Kidney (tissue), 14 donors: ENCODE measurements around the gene TCIRG1. TPM values are rescaled to one million over a fixed set of nuclear protein-coding genes. Genes with fewer than 3 reads are reported as not detected.

Experiments used
- DNase-seq, 5 donors: peaks; one replicate each; pipeline ENCODE4 v3.0.0-alpha.2; 2013 to 2020
- FAIRE-seq: peaks from 2 replicates; lab custom pipeline; 2012; peaks lifted over from hg19 to GRCh38; lab: Jason Lieb, UNC
- H3K27ac ChIP-seq, 2 donors: one replicate each; pipeline ENCODE4 v1.7.0; 2013; ENCODE audit warnings: low read depth in 2 of 2, low read length in 2 of 2, inconsistent platforms in 1 of 2
- H3K27me3 ChIP-seq: one replicate; pipeline ENCODE4 v1.7.1; 2013; ENCODE audit warnings: low read length, inconsistent platforms; ENCODE audit not compliant: control insufficient read depth, insufficient read depth
- H3K36me3 ChIP-seq, 3 donors: one replicate each; pipeline versions ENCODE4 v1.7.0 to v1.7.1; 2013; ENCODE audit warnings: low read length in 3 of 3, control low read depth in 1 of 3, inconsistent platforms in 1 of 3; ENCODE audit not compliant: insufficient read depth in 3 of 3, control insufficient read depth in 2 of 3
- H3K4me1 ChIP-seq, 3 donors: one replicate each; pipeline versions ENCODE4 v1.7.0 to v1.7.1; 2013; ENCODE audit warnings: low read length in 3 of 3, inconsistent platforms in 1 of 3, low read depth in 1 of 3; ENCODE audit not compliant: control insufficient read depth in 2 of 3, insufficient read depth in 2 of 3
- H3K4me3 ChIP-seq, 3 donors: one replicate each; pipeline versions ENCODE4 v1.7.0 to v1.8.1; 2013; ENCODE audit warnings: low read length in 3 of 3, control low read depth in 1 of 3, inconsistent platforms in 1 of 3
- H3K9ac ChIP-seq, 3 donors: one replicate each; pipeline versions ENCODE4 v1.7.0 to v1.7.1; 2013; ENCODE audit warnings: low read length in 3 of 3, control low read depth in 1 of 3, inconsistent platforms in 1 of 3
- H3K9me3 ChIP-seq, 3 donors: one replicate each; pipeline versions ENCODE4 v1.7.0 to v1.7.1; 2013; ENCODE audit warnings: low read length in 3 of 3, control low read depth in 1 of 3, inconsistent platforms in 1 of 3; ENCODE audit not compliant: control insufficient read depth in 2 of 3, insufficient read depth in 1 of 3
- CTCF ChIP-seq: IDR thresholded peaks from 3 replicates; pipeline ENCODE4 v1.5.1; 2012; ENCODE audit warnings: mild to moderate bottlenecking, moderate library complexity, borderline replicate concordance; ENCODE audit not compliant: insufficient read depth; ENCODE audit errors: extremely low read depth
- intact Hi-C: fragments of 100-400 bp; cut with DNase I; formaldehyde crosslinking; loops from one replicate; pipeline ENCODE4 v1.11.1; 2022
- polyA plus RNA-seq: library from polyadenylated mRNA; stranded (reverse); fragments of 350-450 nt; fragmentation: Illumina TruSeq; extraction: RNeasy Lipid Tissue Mini Kit (QIAGEN cat#74804); gene quantifications from one replicate; pipeline ENCODE4 v1.2.3, GENCODE V29; 2014; ENCODE audit warnings: low read depth, low replicate concordance; ENCODE audit not compliant: insufficient read depth
- total RNA-seq: library from RNA; stranded (reverse); fragmentation: NEBNext Ultra II Directional; extraction: Animal tissue kit (Norgen Biotek cat#: 25700); gene quantifications from one replicate; pipeline ENCODE4 v1.2.1, GENCODE V29; 2021
- donor health status: control.
- donor health status: control.
- donor health status: control.
- donor health status: control.
- donor health status: control.
- donor health status: DM: yes; HTN: yes; CAD: no.
- donor health status: Normal renal cell carcinoma (clear cell type).

TCIRG1 gene
- total and polyA plus RNA-seq, 2 donors from 2014 or later = 36.3 to 97.1 TPM

GRCh38 chr11:68032003-68032402, 6.8 kb upstream of the TCIRG1 start:
- Histone ChIP-seq H3K4me3 (peak overlapping the region in 2 of 3 donors; percentile 20 to 96), H3K36me3 (peaks cover 0 to 7% (median 3%) of the 10 kb centered on the region in 3 donors), H3K9ac (peak overlapping the region in 2 of 3 donors; percentile 37 to 99), H3K27me3 (no peaks in the 10 kb centered on the region), H3K27ac (no peak overlapping the region), H3K9me3 (no peaks in the 10 kb centered on the region), H3K4me1 (peaks cover 0 to 26% (median 10%) of the 10 kb centered on the region in 3 donors)
- intact Hi-C loops = no loop called here
- FAIRE-seq (no peak), DNase-seq (no peak)
- TF ChIP-seq CTCF = no peak

- no peak for FAIRE-seq
- H3K9me3 ChIP-seq = no peaks in the 10 kb centered on the region
- H3K9ac ChIP-seq = no peak overlapping the region
- no peak for TF ChIP-seq CTCF
- no peak overlapping the region for H3K4me3 ChIP-seq
- H3K4me1 ChIP-seq = peaks cover 0 to 38% (median 15%) of the 10 kb centered on the region in 3 donors
- H3K27me3 ChIP-seq = no peaks in the 10 kb centered on the region
- DNase-seq = no peak
- no peak overlapping the region for H3K27ac ChIP-seq
- H3K36me3 ChIP-seq = peaks cover 0 to 7% (median 3%) of the 10 kb centered on the region in 3 donors
- intact Hi-C loops = no loop called here
Measured at GRCh38 chr11:68032997-68033707, 5.7 kb upstream of the TCIRG1 start.

GRCh38 chr11:68033708-68034045, 5.1 kb upstream of the TCIRG1 start:
- H3K9me3 ChIP-seq = no peaks in the 10 kb centered on the region
- peaks cover 0 to 43% (median 20%) of the 10 kb centered on the region in 3 donors for H3K4me1 ChIP-seq
- no peak overlapping the region for H3K9ac ChIP-seq
- DNase-seq (no peak), FAIRE-seq (no peak)
- no peak overlapping the region for H3K27ac ChIP-seq
- no peaks in the 10 kb centered on the region for H3K27me3 ChIP-seq
- intact Hi-C loops = no loop called here
- peaks cover 0 to 7% (median 3%) of the 10 kb centered on the region in 3 donors for H3K36me3 ChIP-seq
- no peak overlapping the region for H3K4me3 ChIP-seq
- no peak for TF ChIP-seq CTCF
